Sciatic nerve (tissue), 1 donor: ENCODE results near the gene RINT1. TPM values are rescaled to one million over a fixed set of nuclear protein-coding genes. Genes with fewer than 3 reads are reported as not detected.

Source experiments
- total RNA-seq: library from RNA; stranded (reverse); fragmentation: NEBNext Ultra II Directional; extraction: Animal tissue kit (Norgen Biotek cat#: 25700); gene quantifications from one replicate; pipeline ENCODE4 v1.2.1, GENCODE V29; 2021
- donor health status: DM: no; HTN: no; CAD: no.

The RINT1 gene
- total RNA-seq, 1 donor from 2014 or later = 16.1 TPM

Other genes with a start within 250 kb of the RINT1 start
- 72.8 TPM for gene SRPK2, start 143.3 kb upstream of the RINT1 start, total RNA-seq
- gene PUS7, start 9.9 kb upstream of the RINT1 start, total RNA-seq = 14.4 TPM
- not detected for gene EFCAB10, start 49.3 kb downstream of the RINT1 start, total RNA-seq